Measurements from ENCODE around the gene B4GALT2. TPM values are rescaled to one million over a fixed set of nuclear protein-coding genes. Genes with fewer than 3 reads are reported as not detected.

Gene B4GALT2
- total and polyA plus RNA-seq, 8 donors = 15.2 to 37.4 (median 22.5) TPM

GRCh38 chr1:44034976-44035716, 56.1 kb downstream of the B4GALT2 start:
- peaks cover 21 to 55% (median 46%) of the 10 kb centered on the region in 4 donors for H3K4me1 ChIP-seq
- no peaks in the 10 kb centered on the region for H3K9me3 ChIP-seq
- H3K27me3 ChIP-seq = no peaks in the 10 kb centered on the region
- no peak for DNase-seq
- no peaks in the 10 kb centered on the region for H3K36me3 ChIP-seq
- WGBS, 5 donors = 61 to 77% (median 67%) methylated on average over 11 of the region's 11 CpGs
- intact Hi-C loops (cut with DNase I; ENCODE audit: low total_unique reads) = no loop called here
- TF ChIP-seq POLR2AphosphoS5 (IDR thresholded peaks at IDR 0.05) (no peak), EP300 (IDR thresholded peaks at IDR 0.05) (no peak), POLR2A (IDR thresholded peaks at IDR 0.05) (no peak), CTCF (IDR thresholded peaks at IDR 0.05) (no peak)
- no peak overlapping the region for H3K4me3 ChIP-seq
- peak overlapping the region in 4 of 5 donors; percentile 21 to 57 (median 46) for H3K27ac ChIP-seq

GRCh38 chr1:44035726-44036408, 56.9 kb downstream of the B4GALT2 start:
- H3K36me3 ChIP-seq = no peaks in the 10 kb centered on the region
- peaks cover 21 to 55% (median 43%) of the 10 kb centered on the region in 4 donors for H3K4me1 ChIP-seq
- peak overlapping the region in 4 of 5 donors; percentile 21 to 57 (median 46) for H3K27ac ChIP-seq
- TF ChIP-seq EP300 (IDR thresholded peaks at IDR 0.05) (no peak), CTCF (IDR thresholded peaks at IDR 0.05) (no peak), POLR2AphosphoS5 (IDR thresholded peaks at IDR 0.05) (no peak), POLR2A (IDR thresholded peaks at IDR 0.05) (no peak)
- 10 to 38% (median 21%) methylated on average over 7 to 8 of the region's 8 CpGs for WGBS, 5 donors
- DNase-seq = peak in 1 of 2 donors; percentile 66
- intact Hi-C loops (cut with DNase I; ENCODE audit: low total_unique reads) = no loop called here
- H3K27me3 ChIP-seq = no peaks in the 10 kb centered on the region
- no peaks in the 10 kb centered on the region for H3K9me3 ChIP-seq
- no peak overlapping the region for H3K4me3 ChIP-seq

- intact Hi-C loops (cut with DNase I; ENCODE audit: low total_unique reads) = no loop called here
- WGBS, 5 donors = 8 to 12% (median 10%) methylated on average over 6 of the region's 6 CpGs
- Histone ChIP-seq H3K4me3 (no peak overlapping the region), H3K9me3 (no peaks in the 10 kb centered on the region), H3K27ac (peak overlapping the region in 3 of 5 donors; percentile 41 to 57 (median 52)), H3K4me1 (peaks cover 17 to 49% (median 37%) of the 10 kb centered on the region in 4 donors), H3K36me3 (no peaks in the 10 kb centered on the region), H3K27me3 (no peaks in the 10 kb centered on the region)
- TF ChIP-seq EP300 (IDR thresholded peaks at IDR 0.05) = no peak
- TF ChIP-seq POLR2AphosphoS5 (IDR thresholded peaks at IDR 0.05) = peak in 1 of 3 donors; percentile 44
- TF ChIP-seq POLR2A (IDR thresholded peaks at IDR 0.05) = no peak
- TF ChIP-seq CTCF (IDR thresholded peaks at IDR 0.05) = peak in 5 of 7 experiments; percentile 60 to 85 (median 77)
- peak; percentile 75 to 87 for DNase-seq
Observed at GRCh38 chr1:44036409-44037139, 57.6 kb downstream of the B4GALT2 start.

- H3K27ac ChIP-seq = no peak overlapping the region
- peak in 1 of 2 donors; percentile 42 for DNase-seq
Observed at GRCh38 chr1:44037154-44037553, 58.1 kb downstream of the B4GALT2 start.

More at GRCh38 chr1:44037154-44037553, 58.1 kb downstream of the B4GALT2 start:
- no peaks in the 10 kb centered on the region for H3K27me3 ChIP-seq
- WGBS, 5 donors = 51 to 75% (median 65%) methylated on average over 5 of the region's 5 CpGs
- H3K9me3 ChIP-seq = no peaks in the 10 kb centered on the region
- no peak overlapping the region for H3K4me3 ChIP-seq
- TF ChIP-seq EP300 (IDR thresholded peaks at IDR 0.05) (no peak), POLR2AphosphoS5 (IDR thresholded peaks at IDR 0.05) (no peak), CTCF (IDR thresholded peaks at IDR 0.05) (no peak), POLR2A (IDR thresholded peaks at IDR 0.05) (no peak)
- H3K4me1 ChIP-seq = peaks cover 11 to 43% (median 31%) of the 10 kb centered on the region in 4 donors
- no peaks in the 10 kb centered on the region for H3K36me3 ChIP-seq
- intact Hi-C loops (cut with DNase I; ENCODE audit: low total_unique reads) = no loop called here
